ENCODE results near the gene NOC2L. TPM values are rescaled to one million over a fixed set of nuclear protein-coding genes. Genes with fewer than 3 reads are reported as not detected.
A peak's percentile ranks its signal among the peaks of the same experiment; 100 is the strongest.

The NOC2L gene
- total and polyA plus RNA-seq, 9 of the 15 experiments (the other 6 are each of a cell fraction or from before 2014, with no cell fraction given), result 4.0 to 410 (median 200) TPM

- peak in 1 of 2 experiments; percentile 77 for TF ChIP-seq E2F6 (IDR thresholded peaks at IDR 0.05; ENCODE audit: borderline replicate concordance in 1 of 2, extremely low read depth in 1 of 2, insufficient read depth in 1 of 2, insufficient read length in 1 of 2, low read depth in 1 of 2, low read length in 1 of 2, poor library complexity in 1 of 2, severe bottlenecking in 1 of 2)
- TF ChIP-seq CXXC5 (CRISPR knock-in tag; IDR thresholded peaks at IDR 0.05), result peak; percentile 95
- TF ChIP-seq ZNF408 (CRISPR knock-in tag; IDR thresholded peaks at IDR 0.05; ENCODE audit: low read depth), result no peak
- TF ChIP-seq CBX1 (IDR thresholded peaks at IDR 0.05; ENCODE audit: low read depth), result no peak
- peak; percentile 89 for TF ChIP-seq GATAD2B (IDR thresholded peaks at IDR 0.05; ENCODE audit: borderline replicate concordance)
- 0 out of 2 replicates have a peak, but pooled peaks have one; percentile 56 for TF ChIP-seq ZSCAN29 (IDR thresholded peaks at IDR 0.05)
- no peak for TF ChIP-seq ZNF740 (CRISPR knock-in tag; IDR thresholded peaks at IDR 0.05)
- peak in 1 of 2 experiments; percentile 29; a peak in 2 of 4 replicates for TF ChIP-seq ZNF740 (tag; IDR thresholded peaks at IDR 0.05)
These were observed 17.3 kb downstream of the NOC2L start (continued) for GRCh38 chr1:941588-942383.
